Rectal smooth muscle tissue (tissue), 1 donor: ENCODE measurements around the gene TRIM62.

Source experiments
- H3K27ac ChIP-seq: one replicate; pipeline ENCODE4 v1.7.0; 2013; ENCODE audit warnings: low read depth, low read length, inconsistent platforms
- H3K27me3 ChIP-seq: one replicate; pipeline ENCODE4 v1.7.0; 2013; ENCODE audit warnings: low read length; ENCODE audit not compliant: control insufficient read depth, insufficient read depth
- H3K36me3 ChIP-seq: one replicate; pipeline ENCODE4 v1.7.0; 2013; ENCODE audit warnings: low read length; ENCODE audit not compliant: control insufficient read depth, insufficient read depth
- H3K4me1 ChIP-seq: one replicate; pipeline ENCODE4 v1.7.0; 2013; ENCODE audit warnings: low read length; ENCODE audit not compliant: control insufficient read depth, insufficient read depth
- H3K4me3 ChIP-seq: one replicate; pipeline ENCODE4 v1.7.0; 2013; ENCODE audit warnings: low read length
- H3K9ac ChIP-seq: one replicate; pipeline ENCODE4 v1.7.0; 2013; ENCODE audit warnings: low read length

The TRIM62 gene

GRCh38 chr1:33177996-33178540, 3.8 kb downstream of the TRIM62 start:
- Histone ChIP-seq H3K27me3 (no peaks in the 10 kb centered on the region), H3K4me1 (no peaks in the 10 kb centered on the region), H3K4me3 (no peak overlapping the region), H3K27ac (no peak overlapping the region), H3K36me3 (peaks cover 3% of the 10 kb centered on the region), H3K9ac (no peak overlapping the region)

- Histone ChIP-seq H3K36me3 (peaks cover 3% of the 10 kb centered on the region), H3K27me3 (no peaks in the 10 kb centered on the region), H3K4me3 (no peak overlapping the region), H3K27ac (no peak overlapping the region), H3K4me1 (no peaks in the 10 kb centered on the region), H3K9ac (no peak overlapping the region)
Observed at GRCh38 chr1:33176887-33177286, 5.0 kb downstream of the TRIM62 start.

- Histone ChIP-seq H3K27ac (no peak overlapping the region), H3K4me1 (no peaks in the 10 kb centered on the region), H3K4me3 (no peak overlapping the region), H3K27me3 (no peaks in the 10 kb centered on the region), H3K9ac (no peak overlapping the region), H3K36me3 (peaks cover 3% of the 10 kb centered on the region)
Observed at GRCh38 chr1:33176362-33176850, 5.4 kb downstream of the TRIM62 start.

DNA sequence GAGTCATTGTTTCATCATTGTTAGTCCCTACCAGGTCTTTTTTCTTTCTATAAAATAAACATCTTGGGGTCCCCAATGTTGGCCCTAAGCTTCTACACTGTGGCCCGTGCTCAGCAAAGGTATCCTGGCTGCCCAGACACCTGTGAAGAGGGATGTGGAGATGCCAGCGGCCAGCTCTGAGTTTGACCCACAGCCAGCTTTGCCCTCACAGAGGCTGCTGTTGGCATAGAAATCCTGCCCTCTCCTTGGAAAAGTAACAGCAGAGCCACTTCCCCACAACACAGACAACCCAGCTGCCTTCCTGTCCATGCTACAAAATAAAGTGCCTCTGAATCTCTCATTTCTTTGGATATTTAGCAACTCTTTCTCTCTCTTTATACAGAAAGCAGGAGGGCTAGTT, 6.0 kb downstream of the TRIM62 start:
- H3K27ac ChIP-seq: no peak overlapping the region

GRCh38 chr1:33173091-33173490, 8.8 kb downstream of the TRIM62 start:
- Histone ChIP-seq H3K4me1 (no peaks in the 10 kb centered on the region), H3K4me3 (no peak overlapping the region), H3K27me3 (no peaks in the 10 kb centered on the region), H3K9ac (no peak overlapping the region), H3K27ac (no peak overlapping the region), H3K36me3 (peaks cover 3% of the 10 kb centered on the region)

More for the DNA sequence above, 6.0 kb downstream of the TRIM62 start:
- H3K9ac ChIP-seq: no peak overlapping the region
- H3K4me1 ChIP-seq: no peaks in the 10 kb centered on the region
- no peaks in the 10 kb centered on the region for H3K27me3 ChIP-seq
- H3K36me3 ChIP-seq: peaks cover 3% of the 10 kb centered on the region
- H3K4me3 ChIP-seq: no peak overlapping the region

DNA sequence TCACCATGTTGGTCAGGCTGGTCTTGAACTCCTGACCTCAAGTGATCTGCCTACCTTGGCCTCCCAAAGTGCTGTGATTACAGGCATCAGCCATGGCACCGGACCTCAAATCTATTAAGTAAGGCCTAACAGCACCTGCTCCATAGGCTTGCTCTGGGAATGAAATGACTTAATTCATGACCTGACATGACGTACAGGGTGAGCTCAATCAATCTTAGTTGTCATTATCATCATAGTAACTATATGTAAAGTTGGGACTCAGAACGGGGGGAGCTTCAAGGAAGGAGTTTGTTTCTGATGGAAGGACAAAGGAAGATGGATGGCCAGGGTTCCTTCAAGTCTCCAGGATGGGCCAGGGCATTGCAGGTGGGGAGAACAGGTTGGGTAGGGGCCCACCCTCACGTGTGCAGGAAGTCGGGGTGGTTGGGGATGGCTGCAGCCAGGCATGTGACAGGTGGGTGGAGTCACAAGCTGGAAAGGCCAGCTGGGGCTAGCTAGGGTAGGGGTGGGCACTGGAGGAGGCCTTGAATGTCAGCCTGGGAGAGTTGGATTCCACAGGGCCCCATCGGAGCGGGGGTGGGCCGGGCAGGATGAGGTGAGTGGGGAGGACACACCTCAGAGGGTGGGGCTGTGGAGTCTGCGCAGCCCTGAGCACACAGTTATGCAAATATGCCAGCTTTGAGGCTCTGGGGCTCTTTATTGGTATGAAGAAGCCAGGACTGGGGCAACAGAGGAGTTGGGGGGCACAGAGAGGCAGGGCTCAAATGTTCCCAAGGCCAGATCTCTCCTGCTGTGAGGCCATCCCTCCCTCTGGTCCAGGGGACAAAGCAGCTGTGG, 9.6 kb downstream of the TRIM62 start:
- Histone ChIP-seq H3K4me1 (no peaks in the 10 kb centered on the region), H3K27me3 (no peaks in the 10 kb centered on the region), H3K27ac (no peak overlapping the region), H3K9ac (no peak overlapping the region), H3K4me3 (no peak overlapping the region), H3K36me3 (peaks cover 3% of the 10 kb centered on the region)

DNA sequence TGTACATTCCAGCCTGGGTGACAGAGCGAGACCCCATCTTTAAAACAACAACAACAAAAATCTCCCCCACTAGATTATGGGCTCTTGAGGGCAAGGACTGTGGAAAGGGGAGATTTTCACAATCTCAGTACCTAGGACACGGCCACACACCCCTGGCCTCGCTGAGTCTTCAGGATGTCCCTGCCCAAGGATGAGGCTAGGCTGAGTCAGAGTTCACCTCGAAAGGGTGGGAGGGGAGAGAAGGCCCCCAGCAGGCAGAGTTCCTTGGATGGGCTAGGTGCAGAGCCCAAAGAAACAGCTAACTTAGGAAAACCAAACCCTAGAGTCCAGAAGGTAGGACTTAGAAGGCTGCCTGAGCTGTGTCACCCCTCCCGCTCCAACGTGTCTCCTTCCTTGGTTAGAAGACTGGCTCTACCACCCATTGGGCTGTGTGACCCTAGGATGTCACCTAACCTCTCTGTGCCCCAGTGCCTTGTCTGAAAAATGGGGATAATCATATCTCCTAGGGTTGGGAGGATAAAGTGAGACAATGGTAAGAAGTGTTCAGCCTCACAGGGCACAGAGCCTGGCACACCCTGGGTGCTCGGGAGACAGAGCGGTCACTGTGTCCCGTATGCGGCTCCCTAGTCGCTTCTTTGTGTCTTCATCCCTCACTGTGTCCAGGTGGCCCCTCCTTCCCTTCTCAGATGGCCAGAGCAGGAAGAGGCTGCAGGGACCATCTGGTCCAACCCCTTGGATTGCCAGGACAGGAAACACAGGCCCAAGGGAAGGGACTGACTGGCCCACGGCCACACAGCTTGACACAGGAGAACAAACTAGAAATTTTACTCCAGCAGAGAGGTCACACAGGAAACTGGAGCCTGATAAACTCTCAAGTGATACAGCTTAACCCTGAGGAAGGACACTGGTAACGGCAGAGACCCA, 11.2 kb downstream of the TRIM62 start:
- Histone ChIP-seq H3K36me3 (peaks cover 3% of the 10 kb centered on the region), H3K27ac (no peak overlapping the region), H3K9ac (no peak overlapping the region), H3K27me3 (no peaks in the 10 kb centered on the region), H3K4me1 (no peaks in the 10 kb centered on the region), H3K4me3 (no peak overlapping the region)

- Histone ChIP-seq H3K27ac (no peak overlapping the region), H3K27me3 (no peaks in the 10 kb centered on the region), H3K36me3 (peaks cover 2% of the 10 kb centered on the region), H3K4me1 (no peaks in the 10 kb centered on the region), H3K4me3 (no peak overlapping the region), H3K9ac (no peak overlapping the region)
Observed at GRCh38 chr1:33169290-33170055, 12.4 kb downstream of the TRIM62 start.

- H3K9ac ChIP-seq: no peak overlapping the region
- H3K4me3 ChIP-seq: no peak overlapping the region
- H3K27me3 ChIP-seq: no peaks in the 10 kb centered on the region
- no peak overlapping the region for H3K27ac ChIP-seq
- no peaks in the 10 kb centered on the region for H3K36me3 ChIP-seq
- no peaks in the 10 kb centered on the region for H3K4me1 ChIP-seq
Observed at GRCh38 chr1:33168556-33169289, 13.1 kb downstream of the TRIM62 start.

DNA sequence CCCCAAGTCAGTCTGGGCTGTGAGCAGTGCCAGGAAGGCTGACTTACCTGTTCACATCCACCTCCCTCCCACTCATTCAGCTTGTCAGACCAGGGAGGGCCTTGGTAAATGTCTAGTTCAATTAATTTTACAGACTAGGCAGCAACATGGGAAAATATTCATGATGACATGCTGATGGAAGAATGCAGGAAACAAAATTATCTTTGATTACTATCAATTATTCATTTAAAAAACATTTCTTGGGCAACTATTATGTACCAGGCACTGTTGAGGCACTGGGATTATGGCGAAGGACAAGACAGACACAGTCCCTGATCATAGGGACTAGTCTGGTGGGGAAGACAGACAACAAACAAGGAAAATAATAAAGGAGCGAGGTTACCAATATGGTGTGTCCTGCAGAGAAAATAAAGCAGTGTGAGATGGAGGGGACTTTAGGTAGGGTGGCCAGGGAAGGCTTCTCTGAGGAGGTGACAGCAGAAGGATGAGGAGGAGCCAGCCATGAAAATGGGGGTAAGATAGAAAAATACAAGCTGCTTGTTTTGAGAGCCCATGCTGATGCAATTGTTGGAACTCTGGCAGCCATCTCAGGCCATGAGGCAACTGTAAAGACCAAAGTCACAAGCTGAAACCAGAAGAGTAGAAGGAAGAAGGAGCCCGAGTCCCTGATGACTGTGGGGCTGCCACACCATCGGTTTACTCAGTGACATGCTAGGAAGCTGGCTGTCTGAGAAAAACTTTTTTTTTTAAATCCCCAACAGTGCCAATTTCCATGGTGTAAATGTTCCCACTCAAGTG, 14.0 kb downstream of the TRIM62 start:
- Histone ChIP-seq H3K27me3 (no peaks in the 10 kb centered on the region), H3K4me3 (no peak overlapping the region), H3K9ac (no peak overlapping the region), H3K27ac (no peak overlapping the region), H3K36me3 (no peaks in the 10 kb centered on the region), H3K4me1 (no peaks in the 10 kb centered on the region)

GRCh38 chr1:33165809-33166208, 16.0 kb downstream of the TRIM62 start:
- Histone ChIP-seq H3K27me3 (no peaks in the 10 kb centered on the region), H3K27ac (no peak overlapping the region), H3K36me3 (no peaks in the 10 kb centered on the region), H3K4me3 (no peak overlapping the region), H3K9ac (no peak overlapping the region), H3K4me1 (peaks cover 7% of the 10 kb centered on the region)
